HEK293T (cell line): ENCODE measurements around the gene UBE2E2.

Source experiments
- ARNT ChIP-seq: fragments of 450-650 bp; IDR thresholded peaks from 2 replicates; pipeline ENCODE4 v1.6.1; 2017; ENCODE audit warnings: mild to moderate bottlenecking
- BHLHE40 ChIP-seq: fragments of 450-650 bp; IDR thresholded peaks from 2 replicates; pipeline ENCODE4 v1.6.1; 2016; ENCODE audit warnings: mild to moderate bottlenecking, moderate library complexity, borderline replicate concordance
- ELF4 ChIP-seq: fragments of 450-650 bp; IDR thresholded peaks from 2 replicates; pipeline ENCODE4 v1.6.1; 2017; ENCODE audit warnings: antibody characterized with exemption
- FOXA1 ChIP-seq: fragments of 450-650 bp; IDR thresholded peaks from 2 replicates; pipeline ENCODE4 v1.6.1; 2016; ENCODE audit warnings: mild to moderate bottlenecking
- FOXK2 ChIP-seq: fragments of 450-650 bp; IDR thresholded peaks from 2 replicates; pipeline ENCODE4 v1.6.1; 2016; ENCODE audit warnings: mild to moderate bottlenecking
- FOXM1 ChIP-seq: fragments of 450-650 bp; IDR thresholded peaks from 2 replicates; pipeline ENCODE4 v1.6.1; 2017; ENCODE audit warnings: mild to moderate bottlenecking, borderline replicate concordance
- L3MBTL2 ChIP-seq: fragments of 450-650 bp; conservative IDR thresholded peaks from 2 replicates; pipeline ENCODE4 v1.6.1; 2016; ENCODE audit warnings: mild to moderate bottlenecking
- LEF1 ChIP-seq: fragments of 450-650 bp; IDR thresholded peaks from 2 replicates; pipeline ENCODE4 v1.6.1; 2017; ENCODE audit warnings: mild to moderate bottlenecking, borderline replicate concordance
- PKNOX1 ChIP-seq: fragments of 450-650 bp; IDR thresholded peaks from 2 replicates; pipeline ENCODE4 v1.6.1; 2016
- SP1 ChIP-seq: fragments of 450-650 bp; IDR thresholded peaks from 2 replicates; pipeline ENCODE4 v1.6.1; 2017
- SUZ12 ChIP-seq: fragments of 450-650 bp; IDR thresholded peaks from 2 replicates; pipeline ENCODE4 v1.6.1; 2016; ENCODE audit warnings: mild to moderate bottlenecking
- TARDBP ChIP-seq: fragments of 450-650 bp; IDR thresholded peaks from 2 replicates; pipeline ENCODE4 v1.6.1; 2016
- ZNF384 ChIP-seq: fragments of 450-650 bp; IDR thresholded peaks from 2 replicates; pipeline ENCODE4 v1.6.1; 2016

GRCh38 chr3:23389686-23390085 lies 186.6 kb downstream of the UBE2E2 start:
- TF ChIP-seq SP1 = no peak
- TF ChIP-seq L3MBTL2 = no peak
- TF ChIP-seq FOXM1 = no peak
- TF ChIP-seq FOXK2 = no peak
- no peak for TF ChIP-seq BHLHE40
- no peak for TF ChIP-seq ELF4
- no peak for TF ChIP-seq PKNOX1
- no peak for TF ChIP-seq SUZ12
- no peak for TF ChIP-seq ARNT
- TF ChIP-seq LEF1 = no peak
- TF ChIP-seq FOXA1 = no peak
- TF ChIP-seq TARDBP = no peak
- TF ChIP-seq ZNF384 = no peak
